ENCODE data around the gene GPC3. TPM values are rescaled to one million over a fixed set of nuclear protein-coding genes. Genes with fewer than 3 reads are reported as not detected.
"Not testable (repeated sequence)": the region's sequence is repeated elsewhere in the genome, so short reads cannot be mapped to it uniquely, and the experiment has no call there.

The GPC3 gene
- polyA plus RNA-seq, 12 donors = 274 to 737 (median 386) TPM

DNA sequence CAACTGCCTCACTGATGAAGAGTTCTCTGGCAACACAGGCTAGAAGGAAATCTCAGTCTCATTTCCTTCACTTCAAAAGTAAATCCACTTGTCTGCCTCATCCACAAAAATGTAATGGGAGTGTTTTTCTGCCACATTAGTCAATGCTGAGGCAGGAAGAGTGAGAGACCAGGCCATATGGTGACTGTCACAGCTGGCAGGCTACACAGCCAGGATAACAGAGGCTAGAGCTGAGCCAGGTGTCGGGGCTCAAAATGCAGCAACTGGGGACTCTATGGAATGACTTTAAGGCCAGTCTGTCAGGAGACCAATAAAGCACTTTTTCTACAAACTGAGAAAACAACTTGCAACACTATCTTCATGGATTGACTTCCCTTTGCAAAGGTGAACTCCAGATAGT, 204.2 kb downstream of the GPC3 start:
- DNase-seq = no peak

DNA sequence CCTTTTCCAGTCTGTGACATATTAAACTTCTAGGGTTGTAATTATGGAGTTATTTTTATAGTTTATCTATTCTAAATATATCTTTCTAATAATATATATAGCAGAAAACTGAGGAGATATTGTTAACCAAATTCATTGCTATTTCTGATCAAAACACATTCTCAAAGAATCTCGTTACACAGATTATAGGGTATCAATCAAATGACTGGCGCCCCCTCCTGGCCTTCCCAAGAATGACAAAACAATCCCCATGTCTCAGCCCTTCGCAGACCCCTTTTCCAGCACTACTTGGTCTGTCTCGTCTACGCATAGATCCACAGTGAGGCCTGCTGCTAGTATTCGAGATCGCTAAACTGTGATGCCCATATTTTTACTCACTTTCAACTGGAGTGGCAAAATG, 209.3 kb downstream of the GPC3 start:
- no peak for DNase-seq

DNA sequence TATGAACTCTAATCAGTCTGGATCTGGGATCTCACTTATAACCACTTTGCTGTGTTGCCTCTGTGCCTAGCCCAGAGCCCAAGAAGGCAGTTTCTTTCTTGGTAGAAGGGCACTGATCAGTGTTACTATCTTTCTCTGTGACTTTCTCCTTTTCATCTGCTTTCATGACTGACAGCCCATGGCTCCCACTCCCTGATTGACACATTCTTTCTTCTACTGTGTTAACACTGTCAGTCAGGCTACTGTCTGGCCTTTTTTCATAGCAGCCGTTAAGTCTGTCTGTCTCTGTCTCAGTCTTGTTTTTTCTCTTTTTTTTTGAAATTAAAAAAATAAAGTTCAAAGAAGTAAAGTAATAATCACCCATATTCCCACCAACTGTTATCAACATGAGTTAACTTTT, 210.6 kb downstream of the GPC3 start:
- no peak for DNase-seq

GRCh38 chrX:133771086-133771646, 214.2 kb downstream of the GPC3 start:
- no peak for DNase-seq

GRCh38 chrX:133762976-133763548, 222.3 kb downstream of the GPC3 start:
- DNase-seq = not testable (repeated sequence)

- no peak for DNase-seq
Observed at GRCh38 chrX:133754657-133755056, 230.7 kb downstream of the GPC3 start.

GRCh38 chrX:133749951-133750350, 235.4 kb downstream of the GPC3 start:
- no peak for DNase-seq

GRCh38 chrX:133749370-133749769, 236.0 kb downstream of the GPC3 start:
- no peak for DNase-seq

DNA sequence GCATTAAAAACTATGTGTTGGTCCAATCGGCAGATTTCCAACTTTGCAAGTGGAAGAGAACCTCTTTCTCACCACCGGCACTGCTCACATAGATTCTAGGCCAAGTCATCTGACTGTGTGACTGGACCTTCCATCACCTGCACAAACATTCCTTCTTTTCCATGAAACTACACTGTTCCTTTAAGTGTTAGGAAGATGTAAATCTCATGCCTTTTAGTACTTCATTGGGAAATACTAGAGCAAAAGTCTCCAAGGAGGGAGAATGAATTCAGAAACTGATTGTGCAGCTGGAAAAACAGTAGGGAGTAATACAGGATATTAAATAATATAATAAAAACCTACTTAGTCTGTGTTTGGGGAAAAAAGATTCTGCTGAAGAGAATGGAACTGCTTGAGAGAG, 238.2 kb downstream of the GPC3 start:
- DNase-seq = no peak

DNA sequence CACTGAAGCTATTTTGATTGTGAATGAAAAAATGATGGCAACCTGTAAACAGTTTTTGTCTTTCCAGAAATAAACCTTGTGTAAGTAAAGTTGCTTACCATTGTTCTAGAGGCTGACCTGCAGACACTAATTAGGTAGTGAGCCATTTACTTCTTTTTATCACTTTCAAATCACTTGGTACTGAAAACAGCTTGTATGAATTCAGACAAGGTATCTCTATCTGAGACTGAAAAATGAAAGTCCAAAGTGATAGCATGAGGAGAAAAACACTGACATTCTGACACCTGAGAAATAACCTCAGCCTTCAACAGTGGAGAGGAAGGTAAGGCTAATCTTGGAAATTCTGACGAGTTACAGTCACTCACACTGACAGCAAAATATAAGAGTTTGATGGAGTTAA, 238.8 kb downstream of the GPC3 start:
- DNase-seq = no peak

GRCh38 chrX:133745349-133745748, 240.0 kb downstream of the GPC3 start:
- no peak for DNase-seq

DNA sequence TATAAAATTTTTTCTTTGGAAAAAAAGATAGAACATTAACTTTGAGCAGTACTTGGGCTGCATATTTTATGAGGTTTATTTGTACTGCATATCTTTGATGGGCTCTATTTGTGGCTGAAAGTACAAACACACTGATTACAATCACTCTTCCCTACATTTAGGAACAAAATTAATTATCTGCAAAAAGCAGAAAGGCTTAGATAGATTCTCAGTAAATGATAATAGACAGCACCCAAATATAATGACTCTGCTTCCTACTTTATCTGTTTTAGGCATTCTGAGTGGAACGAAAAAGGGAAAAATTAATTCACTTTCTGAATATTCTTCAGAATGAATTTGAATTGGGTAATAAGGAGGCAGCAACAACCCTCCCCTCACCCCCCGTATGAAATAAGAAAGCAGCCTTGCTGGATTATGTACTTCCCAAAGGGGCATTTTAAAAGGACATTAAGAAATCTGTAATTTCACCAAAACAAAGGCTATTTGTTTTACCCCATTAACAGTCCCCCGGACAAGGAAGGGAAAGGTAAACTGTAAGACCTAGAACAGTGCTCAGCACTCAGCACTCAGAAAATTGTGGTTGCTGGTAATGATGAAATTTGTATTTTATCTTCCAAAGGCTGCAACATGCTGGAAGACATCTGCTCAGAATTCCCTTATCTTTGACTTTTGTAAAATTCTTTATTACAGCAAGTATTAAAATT, 242.6 kb downstream of the GPC3 start:
- DNase-seq = no peak

DNA sequence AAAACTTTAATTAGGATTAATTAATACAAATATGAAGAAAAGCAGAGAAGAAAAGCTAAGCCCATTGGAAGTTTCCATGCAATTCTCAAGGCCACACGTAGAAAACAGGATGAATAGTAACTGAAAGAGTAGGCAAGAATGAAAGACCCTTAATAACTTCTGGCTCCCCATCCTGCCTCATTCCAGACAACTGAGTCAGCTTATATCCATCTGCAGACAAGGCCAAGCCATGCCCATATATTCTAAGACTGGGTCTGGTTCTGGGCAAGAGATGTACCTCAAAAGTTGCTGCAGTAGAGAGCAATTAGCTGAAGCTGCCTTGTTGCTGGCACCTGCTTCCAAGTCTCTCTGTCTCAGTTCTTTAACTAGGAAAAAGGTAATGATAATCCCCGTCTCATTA, 244.1 kb downstream of the GPC3 start:
- DNase-seq = no peak

DNA sequence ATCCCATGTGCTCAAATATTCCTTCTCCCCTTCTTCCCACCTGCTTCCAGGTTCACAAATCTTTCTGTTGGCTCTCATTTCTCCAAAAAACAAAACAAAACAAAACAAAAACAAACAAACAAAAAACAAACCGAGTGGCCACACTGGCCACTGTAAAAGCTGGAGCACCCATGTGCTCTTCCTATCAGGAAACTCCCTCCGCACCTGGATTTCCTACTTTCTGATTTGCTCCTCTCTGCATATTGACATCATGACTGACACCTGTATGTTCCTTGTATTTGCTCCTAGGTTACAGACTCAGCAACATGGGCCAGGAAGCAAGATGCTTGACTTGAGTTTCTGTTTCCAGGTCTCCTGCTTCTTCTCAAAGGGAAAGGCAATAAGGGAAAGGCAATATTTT, 258.8 kb downstream of the GPC3 start:
- DNase-seq = no peak

DNA sequence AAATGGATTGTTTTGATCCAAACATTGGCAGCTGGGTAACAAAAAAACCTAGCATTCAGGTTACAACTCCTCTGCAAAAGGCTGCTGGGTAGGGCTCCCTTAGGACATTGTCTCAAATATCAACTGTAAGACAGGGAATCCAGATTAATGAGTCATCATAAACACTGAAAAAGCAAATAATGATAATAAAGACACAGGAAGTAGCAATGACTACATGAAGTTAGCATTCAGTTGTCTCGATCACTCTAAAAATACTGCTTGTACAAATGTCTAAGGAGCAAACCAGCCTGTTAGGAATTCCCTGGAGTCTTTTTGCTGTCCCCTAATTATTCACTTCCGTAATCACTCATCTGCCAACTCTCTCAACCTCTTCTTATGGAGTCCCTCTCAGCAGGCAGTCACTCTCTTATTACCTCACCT, 259.2 kb downstream of the GPC3 start:
- DNase-seq = no peak

GRCh38 chrX:133723930-133724329, 261.5 kb downstream of the GPC3 start:
- DNase-seq = no peak

- DNase-seq = no peak
Observed at GRCh38 chrX:133722756-133723155, 262.6 kb downstream of the GPC3 start.

- not testable (repeated sequence) for DNase-seq
Observed at GRCh38 chrX:133720269-133720668, 265.1 kb downstream of the GPC3 start.

DNA sequence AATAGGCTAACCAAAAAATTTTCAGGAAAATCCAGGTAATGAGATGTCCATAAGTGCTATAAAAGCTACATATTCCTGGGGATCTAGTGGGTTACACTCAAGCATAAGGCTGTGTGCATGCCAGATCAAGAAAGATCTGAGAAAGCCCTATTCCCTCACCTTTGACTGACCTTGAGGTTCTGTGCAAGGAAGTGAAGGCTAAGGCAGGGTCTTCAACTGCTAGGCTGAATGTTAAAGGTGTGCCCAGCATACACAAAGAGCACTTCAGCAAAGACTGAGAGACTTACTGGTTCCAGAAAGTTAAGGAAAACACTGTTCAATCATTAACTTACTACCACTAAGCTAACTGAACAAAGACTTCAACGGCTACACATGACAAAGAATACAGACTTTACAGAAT, 269.7 kb downstream of the GPC3 start:
- DNase-seq = no peak

DNA sequence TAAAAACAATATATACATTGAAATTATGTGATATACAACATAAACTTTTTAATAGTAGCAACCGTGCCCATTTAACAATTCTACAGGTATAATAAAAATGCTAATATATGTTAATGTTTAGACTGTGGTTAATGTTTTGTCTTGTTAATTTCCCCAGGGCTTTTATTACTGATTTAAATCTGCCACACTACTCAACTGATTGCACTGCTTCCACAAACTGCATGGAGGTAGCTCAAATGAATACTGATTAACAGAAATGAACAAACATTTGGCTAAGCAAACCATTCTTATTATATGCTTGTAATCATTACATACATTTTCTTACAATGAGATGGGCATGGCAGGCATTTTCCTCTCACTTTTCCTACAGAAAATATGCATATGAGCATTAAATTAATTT, 275.9 kb downstream of the GPC3 start:
- DNase-seq = no peak

GRCh38 chrX:133706890-133707289, 278.5 kb downstream of the GPC3 start:
- DNase-seq = no peak

DNA sequence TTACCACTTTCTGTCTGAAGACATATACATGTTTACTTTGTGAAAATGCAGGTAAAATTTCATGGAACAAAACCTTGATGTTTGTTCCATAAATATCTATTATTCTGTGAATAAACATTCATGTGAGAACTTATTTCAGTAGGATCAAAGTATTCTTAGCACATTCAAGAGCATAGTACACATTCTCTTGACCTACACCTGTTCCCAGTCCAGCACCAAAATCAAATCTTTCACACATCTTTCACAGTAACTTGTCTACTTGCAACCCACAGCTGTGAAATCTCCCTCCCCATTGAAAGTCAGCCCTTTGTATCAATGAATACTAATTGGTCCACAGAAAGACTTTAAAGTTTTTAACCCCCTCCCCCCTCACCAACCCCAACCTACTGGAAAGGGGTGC, 283.2 kb downstream of the GPC3 start:
- no peak for DNase-seq

DNA sequence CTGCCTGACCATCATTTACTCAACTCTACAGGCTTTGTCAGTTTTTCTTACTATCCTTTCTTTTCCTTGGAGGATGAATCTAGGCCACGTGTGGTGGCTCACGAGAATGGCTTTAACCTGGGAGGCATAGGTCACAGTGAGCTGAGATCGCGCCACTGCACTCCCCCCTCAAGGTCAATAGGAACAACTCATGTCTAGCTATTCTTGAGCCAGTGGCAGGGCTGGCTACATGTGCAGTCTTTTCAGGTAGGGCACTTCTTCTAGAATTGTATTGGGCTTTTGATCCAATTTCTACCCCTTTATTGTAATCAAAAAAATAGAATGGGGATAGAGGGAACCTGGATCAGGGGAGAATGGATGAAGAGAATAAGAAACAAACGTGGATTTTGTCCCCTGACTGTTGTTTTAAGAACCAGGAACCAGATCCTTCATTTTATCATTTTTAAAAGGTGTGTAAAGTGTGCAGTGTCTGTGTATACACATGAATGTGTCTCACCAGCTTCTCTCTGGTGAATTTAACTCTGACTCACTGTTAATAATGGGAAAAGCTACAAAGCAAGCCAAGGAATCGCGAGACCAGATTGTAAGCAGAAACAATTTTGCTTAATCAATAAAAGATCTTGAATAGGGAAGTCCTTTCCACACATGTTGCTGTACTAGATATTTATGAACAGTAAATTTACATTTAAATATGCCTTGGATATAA, 286.2 kb downstream of the GPC3 start:
- DNase-seq = no peak

Data from muscle of arm (tissue), 12 donors.